VCaP (cell line): ENCODE results near the gene MAP3K5.

Experiments
- H3K27ac ChIP-seq: fragments of 450-650 bp; 2 replicates; pipeline ENCODE4 v1.5.1; 2017
- TF ChIP-seq, protein P1 (sequence below): fragments of 450-650 bp; conservative IDR thresholded peaks from 2 replicates; pipeline ENCODE4 v1.5.1; 2017; ENCODE audit warnings: mild to moderate bottlenecking, moderate library complexity

The MAP3K5 gene

DNA sequence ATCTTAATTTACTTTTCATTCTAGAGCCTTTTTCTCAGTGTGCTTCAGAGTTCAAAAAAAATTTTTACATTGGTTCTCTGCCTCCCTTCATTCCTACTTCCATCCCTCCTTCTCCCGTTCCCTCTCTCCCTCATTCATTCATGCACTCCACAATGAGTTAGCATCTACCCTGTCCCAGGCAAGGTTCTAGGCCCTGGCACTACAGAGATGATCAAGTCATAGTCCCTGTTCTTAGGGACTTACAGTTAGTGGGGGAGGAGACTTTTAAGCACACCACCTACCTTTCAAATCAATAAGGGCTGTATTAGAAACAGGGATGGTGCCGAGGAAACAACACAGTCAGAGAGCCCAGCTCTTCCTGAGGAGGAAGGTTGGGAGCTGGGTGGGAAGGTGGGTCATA is 40.3 kb downstream of the MAP3K5 start:
- no peak overlapping the region for H3K27ac ChIP-seq
- TF ChIP-seq, protein P1, sequence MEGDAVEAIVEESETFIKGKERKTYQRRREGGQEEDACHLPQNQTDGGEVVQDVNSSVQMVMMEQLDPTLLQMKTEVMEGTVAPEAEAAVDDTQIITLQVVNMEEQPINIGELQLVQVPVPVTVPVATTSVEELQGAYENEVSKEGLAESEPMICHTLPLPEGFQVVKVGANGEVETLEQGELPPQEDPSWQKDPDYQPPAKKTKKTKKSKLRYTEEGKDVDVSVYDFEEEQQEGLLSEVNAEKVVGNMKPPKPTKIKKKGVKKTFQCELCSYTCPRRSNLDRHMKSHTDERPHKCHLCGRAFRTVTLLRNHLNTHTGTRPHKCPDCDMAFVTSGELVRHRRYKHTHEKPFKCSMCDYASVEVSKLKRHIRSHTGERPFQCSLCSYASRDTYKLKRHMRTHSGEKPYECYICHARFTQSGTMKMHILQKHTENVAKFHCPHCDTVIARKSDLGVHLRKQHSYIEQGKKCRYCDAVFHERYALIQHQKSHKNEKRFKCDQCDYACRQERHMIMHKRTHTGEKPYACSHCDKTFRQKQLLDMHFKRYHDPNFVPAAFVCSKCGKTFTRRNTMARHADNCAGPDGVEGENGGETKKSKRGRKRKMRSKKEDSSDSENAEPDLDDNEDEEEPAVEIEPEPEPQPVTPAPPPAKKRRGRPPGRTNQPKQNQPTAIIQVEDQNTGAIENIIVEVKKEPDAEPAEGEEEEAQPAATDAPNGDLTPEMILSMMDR: no peak

DNA sequence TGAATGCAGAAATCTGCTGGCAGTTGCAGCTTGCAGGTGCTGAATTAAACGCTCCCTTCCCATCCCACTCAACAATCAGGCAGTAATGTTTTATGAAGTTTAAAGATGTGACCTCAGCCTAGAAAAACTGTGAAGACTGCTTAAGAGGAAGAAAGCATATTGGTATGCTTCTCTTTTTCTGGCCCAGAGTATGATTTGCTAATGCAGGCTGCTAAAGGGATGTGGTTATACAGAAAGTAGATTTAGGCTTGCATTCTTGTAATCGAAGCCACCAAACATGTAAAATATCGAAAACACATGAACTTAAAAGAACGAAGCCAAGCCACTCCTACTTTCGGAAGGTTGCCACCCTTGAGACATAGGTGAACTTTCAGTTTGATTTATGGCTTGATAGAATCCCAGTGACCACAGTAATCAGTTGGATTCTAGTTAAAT is 40.7 kb downstream of the MAP3K5 start:
- TF ChIP-seq, protein P1: no peak
- peak overlapping the region; percentile 22 for H3K27ac ChIP-seq

DNA sequence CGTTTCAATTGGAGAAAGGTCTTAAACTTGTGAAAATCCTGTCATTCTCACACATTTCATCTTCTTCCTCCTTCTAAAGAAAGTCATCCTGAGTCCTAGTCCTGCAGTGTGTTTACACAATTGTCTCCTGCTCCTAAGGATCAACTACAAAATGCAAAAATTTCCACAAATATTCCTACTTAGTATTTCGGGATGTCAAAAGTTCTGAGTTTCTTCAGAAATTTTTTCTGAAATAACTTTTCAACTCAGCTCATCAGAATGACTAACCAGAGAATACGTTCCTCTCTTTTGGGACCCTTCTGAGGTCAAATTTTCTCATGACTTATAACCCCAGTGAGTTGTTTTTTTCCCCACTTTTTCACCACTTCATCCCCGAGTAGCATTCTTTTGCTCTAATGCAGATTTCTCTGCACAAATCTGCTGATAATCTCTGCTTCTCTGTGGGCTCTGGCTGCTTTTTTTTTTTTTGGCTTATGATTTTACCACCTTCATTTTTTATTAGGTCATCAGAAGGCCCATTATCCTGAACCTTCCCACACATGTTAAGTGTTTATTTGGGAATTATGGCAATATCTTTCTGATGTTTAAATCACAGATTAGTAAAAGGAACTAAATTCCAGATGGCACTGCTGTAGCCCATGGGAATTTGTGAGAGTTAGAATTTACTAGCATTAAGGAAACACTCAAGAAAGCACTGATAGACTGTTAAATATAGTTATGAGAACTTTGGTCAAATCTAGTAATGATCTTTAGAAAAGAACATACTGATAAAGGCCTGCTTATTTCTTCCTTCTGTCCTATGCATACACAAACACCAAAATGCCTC is 41.4 kb downstream of the MAP3K5 start:
- TF ChIP-seq, protein P1: no peak
- peak overlapping the region; percentile 22 for H3K27ac ChIP-seq

DNA sequence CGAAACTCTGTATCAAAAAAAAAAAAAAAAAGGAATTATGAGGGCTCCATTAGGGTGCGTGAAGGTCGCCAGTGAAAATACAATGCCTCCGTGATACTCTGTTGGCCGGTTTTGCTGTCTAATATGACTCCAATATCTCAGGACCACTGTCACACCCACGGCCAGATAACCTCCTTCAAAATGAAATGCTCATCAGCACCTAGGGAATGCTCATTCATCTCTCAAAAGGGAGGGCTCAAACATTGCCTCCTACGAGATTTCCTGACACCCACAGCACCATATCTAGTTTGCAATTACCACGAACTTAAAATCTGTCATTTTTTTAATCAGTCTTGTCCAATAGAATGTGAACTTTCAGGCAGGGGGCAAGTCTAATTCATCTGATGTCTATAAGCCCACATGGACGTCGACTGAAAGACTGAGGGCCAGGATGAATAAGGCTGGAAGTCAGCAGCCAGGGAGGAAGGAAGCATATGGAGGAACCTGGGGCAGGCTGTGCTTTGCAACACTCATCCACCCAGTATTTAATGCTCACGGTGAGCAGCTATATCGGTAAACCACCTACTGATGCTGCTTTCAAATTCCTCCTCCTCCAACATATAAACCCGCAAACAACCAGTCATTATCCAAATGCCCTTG is 42.8 kb downstream of the MAP3K5 start:
- TF ChIP-seq, protein P1: no peak
- no peak overlapping the region for H3K27ac ChIP-seq

DNA sequence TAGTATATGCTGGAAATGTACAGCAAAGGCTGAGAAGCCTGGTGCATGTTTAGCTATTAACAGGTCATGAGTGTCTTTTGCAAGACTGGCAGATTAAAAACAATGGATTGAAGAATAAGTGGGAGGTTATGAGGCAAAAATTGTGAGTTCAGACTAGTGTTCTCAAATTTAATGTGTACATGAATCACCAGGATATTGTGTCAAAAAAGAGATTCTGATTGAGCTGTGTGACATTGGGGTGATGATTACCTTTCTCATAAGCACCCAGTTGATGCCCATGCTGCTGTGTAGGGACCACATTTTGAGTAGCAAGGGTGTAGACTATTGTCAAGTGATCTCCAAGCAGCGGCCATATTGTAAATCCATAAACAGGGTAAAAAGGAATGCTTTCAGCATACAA is 44.8 kb downstream of the MAP3K5 start:
- H3K27ac ChIP-seq: no peak overlapping the region
- TF ChIP-seq, protein P1: no peak

DNA sequence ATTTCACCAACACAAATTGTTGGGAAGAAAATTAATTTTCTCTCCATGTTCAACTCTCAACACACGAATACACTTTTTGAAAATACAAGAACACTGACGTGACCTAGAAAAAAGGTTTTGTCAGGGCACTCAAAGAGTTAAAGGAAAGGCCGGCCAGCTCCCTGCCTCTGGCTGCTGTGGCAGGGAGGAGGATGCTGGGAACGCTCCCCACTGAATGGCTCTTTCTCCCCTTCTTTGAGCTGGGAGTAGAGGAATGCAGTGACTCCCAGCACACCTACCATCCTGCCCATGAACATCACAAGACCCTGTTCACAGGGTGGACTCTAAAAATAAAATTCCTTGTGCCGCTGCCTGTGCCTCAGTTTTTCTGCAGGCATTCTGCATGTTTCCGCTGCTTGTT is 47.0 kb downstream of the MAP3K5 start:
- TF ChIP-seq, protein P1: no peak
- peak overlapping the region; percentile 24; the same call in 1 of the 2 replicates for H3K27ac ChIP-seq

DNA sequence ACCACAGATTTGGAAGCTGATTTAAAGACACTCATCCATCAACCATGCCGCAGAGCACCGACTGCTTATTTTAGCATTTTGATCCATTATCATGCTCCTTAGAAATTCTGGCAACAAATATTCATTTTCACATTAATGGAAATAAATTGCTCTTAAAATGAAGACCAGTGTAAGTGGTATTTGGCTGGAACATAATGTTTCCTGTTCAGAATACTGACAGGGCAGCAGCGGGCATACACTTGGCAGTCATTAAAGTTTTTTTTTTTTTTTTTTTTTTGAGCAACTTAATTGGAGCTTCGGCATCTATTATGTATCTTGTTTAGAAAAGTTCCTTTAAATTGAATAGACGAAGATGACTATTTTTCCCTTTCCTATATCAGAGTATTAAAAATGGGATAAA is 47.4 kb downstream of the MAP3K5 start:
- TF ChIP-seq, protein P1: no peak
- peak overlapping the region; percentile 15; the same call in 1 of the 2 replicates for H3K27ac ChIP-seq
